ENCODE measurements around the gene RCN2.

Gene RCN2

DNA sequence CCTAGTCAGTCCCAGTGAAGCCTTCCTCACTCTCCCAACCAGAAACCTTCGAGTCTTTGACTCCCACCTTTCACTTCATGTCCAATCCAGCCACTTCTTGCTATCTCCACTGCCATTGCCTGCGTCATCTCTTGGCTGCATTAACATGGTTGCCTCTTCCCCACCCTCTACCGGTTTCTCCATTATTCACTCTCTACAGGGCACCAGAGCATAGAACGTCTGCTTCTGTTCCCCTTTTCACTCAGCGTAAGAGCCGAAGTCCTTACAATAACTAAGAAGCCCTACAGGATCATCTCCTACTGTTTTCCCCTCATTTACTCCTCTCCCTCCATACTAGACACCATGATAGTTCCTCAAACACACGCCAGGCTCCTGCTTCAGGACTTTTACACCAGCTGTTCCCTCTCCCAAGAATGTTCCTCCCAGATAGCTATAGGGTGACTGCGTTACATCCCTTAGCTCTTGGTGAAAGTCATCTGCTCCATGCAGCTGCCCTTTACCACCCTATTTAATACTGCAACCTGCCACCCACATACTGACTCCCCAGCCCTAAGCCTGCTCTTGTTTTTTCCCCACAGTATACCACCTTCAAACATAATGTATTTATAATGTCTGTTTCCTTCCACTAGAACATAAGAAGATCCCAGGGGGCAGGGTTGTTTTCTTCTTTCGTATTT is 30.9 kb downstream of the RCN2 start:
- no peak for TF ChIP-seq CTCF (IDR thresholded peaks at IDR 0.05)

DNA sequence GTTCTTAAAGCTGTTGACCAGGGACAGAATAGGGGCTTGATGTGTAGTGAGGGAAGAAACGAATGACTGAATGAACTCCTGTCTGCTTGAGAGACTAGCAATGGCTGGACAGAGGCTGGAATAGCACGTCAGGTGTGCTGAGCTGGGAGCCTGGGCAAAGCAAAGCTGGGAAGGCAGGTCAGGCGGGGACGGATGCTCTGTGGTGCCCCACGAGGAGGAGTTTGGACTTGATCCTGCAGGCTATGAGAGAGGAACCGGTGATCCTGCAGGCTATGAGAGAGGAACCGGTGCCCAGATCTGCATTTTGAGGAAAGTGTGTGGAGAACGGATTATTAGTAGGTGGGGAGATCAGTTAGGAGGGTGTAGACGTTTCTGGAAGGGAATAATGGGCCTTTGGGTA is 32.0 kb downstream of the RCN2 start:
- TF ChIP-seq CTCF (IDR thresholded peaks at IDR 0.05): no peak

GRCh38 chr15:76964157-76964556 is 32.6 kb downstream of the RCN2 start:
- no peak for TF ChIP-seq CTCF (IDR thresholded peaks at IDR 0.05)

- no peak for TF ChIP-seq CTCF (IDR thresholded peaks at IDR 0.05)
Observed at GRCh38 chr15:76967067-76967466, 35.5 kb downstream of the RCN2 start.

GRCh38 chr15:76968306-76968705 is 36.8 kb downstream of the RCN2 start:
- TF ChIP-seq CTCF (IDR thresholded peaks at IDR 0.05): no peak

DNA sequence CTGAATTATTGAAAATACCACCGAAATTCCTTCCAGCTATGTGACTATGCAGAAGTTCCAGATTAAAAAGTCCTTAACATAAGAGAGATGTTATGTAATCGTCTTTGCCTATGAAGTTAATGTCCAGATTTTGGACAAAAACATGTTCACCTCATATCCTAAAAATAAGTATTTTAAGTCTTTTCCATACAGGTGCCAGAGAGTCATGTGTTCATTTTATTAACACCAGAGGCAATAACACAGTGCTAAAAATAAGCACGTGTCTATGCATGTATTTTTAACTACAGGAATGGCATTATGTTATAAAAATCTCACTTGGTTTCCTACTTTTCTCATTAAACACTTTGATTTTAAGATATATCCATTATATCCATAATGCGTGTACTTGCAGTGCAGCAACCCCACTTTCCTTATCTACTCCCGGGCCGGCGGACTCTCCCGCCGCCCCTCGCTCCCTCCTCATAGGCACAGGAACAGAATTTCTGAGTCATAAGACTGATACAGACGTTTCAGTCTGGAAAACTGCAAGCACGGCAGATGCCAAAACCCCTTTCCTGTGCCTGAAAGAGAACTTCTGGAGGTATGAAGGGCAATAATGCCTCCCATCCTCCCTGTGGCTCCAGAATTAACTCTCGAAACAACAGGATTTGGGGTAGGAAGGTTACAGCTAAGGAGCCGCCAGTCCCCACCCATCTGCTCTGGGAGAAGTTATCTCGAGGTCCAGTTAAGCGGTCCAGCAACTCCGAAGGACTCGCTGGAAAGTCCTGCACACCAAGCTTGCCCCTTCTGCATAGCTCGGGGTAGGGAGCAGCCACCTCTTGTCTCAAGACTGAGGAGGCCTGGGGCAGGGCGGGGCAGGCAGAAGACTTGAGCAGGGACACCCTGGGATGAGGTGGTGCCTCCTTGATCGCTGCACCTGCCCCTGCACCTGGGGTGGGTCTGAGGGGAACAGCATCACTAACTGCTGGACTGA is 41.1 kb downstream of the RCN2 start:
- TF ChIP-seq CTCF (IDR thresholded peaks at IDR 0.05): no peak

- TF ChIP-seq CTCF (IDR thresholded peaks at IDR 0.05): peak; percentile 59
Observed at GRCh38 chr15:76973362-76973743, 41.8 kb downstream of the RCN2 start.

Data from LNCAP (cell line).